Colonic mucosa (tissue), 4 donors: Measurements from ENCODE around the gene KRT86. TPM values are rescaled to one million over a fixed set of nuclear protein-coding genes. Genes with fewer than 3 reads are reported as not detected.
A peak's percentile ranks its signal among the peaks of the same experiment; 100 is the strongest.

Source experiments
- DNase-seq: peaks from one replicate; pipeline ENCODE4 v3.0.0-alpha.2; 2020
- H3K27ac ChIP-seq: fragments of 200-600 bp; one replicate; pipeline ENCODE4 v1.8.0; 2021
- H3K27me3 ChIP-seq: fragments of 200-600 bp; one replicate; pipeline ENCODE4 v1.8.0; 2021
- H3K36me3 ChIP-seq: fragments of 200-600 bp; one replicate; pipeline ENCODE4 v1.8.0; 2021
- H3K4me1 ChIP-seq: fragments of 200-600 bp; one replicate; pipeline ENCODE4 v1.8.0; 2021; ENCODE audit warnings: mild to moderate bottlenecking
- H3K4me3 ChIP-seq: fragments of 200-600 bp; one replicate; pipeline ENCODE4 v1.8.0; 2021
- H3K9ac ChIP-seq, 2 donors: one replicate each; pipeline ENCODE4 v1.7.0; 2013; ENCODE audit warnings: control low read depth in 2 of 2, low read depth in 2 of 2, low read length in 2 of 2
- H3K9me3 ChIP-seq: fragments of 200-600 bp; one replicate; pipeline ENCODE4 v1.8.0; 2021
- intact Hi-C: fragments of 100-400 bp; cut with DNase I; formaldehyde crosslinking; loops from one replicate; pipeline ENCODE4 v1.14.1; 2022
- total RNA-seq, 2 donors: library from RNA; stranded (reverse); fragmentation: NEBNext Ultra II Directional in 1 of 2; extraction: Animal tissue kit (Norgen Biotek cat#: 25700) in 1 of 2; gene quantifications; one replicate each; pipeline ENCODE4 v1.2.1, GENCODE V29; 2021
- TF ChIP-seq, protein P1 (sequence below): fragments of 200-600 bp; IDR thresholded peaks from one replicate; pipeline ENCODE4 v1.8.0; 2022; ENCODE audit warnings: antibody characterized with exemption, mild to moderate bottlenecking
- donor health status: healthy.
- donor health status: DM: no; HTN: no; CAD: no.
- donor health status: DM: no; HTN: no; CAD: no.

Gene KRT86
- total RNA-seq, 2 donors from 2014 or later: 0.16 TPM; not detected in 1

DNA sequence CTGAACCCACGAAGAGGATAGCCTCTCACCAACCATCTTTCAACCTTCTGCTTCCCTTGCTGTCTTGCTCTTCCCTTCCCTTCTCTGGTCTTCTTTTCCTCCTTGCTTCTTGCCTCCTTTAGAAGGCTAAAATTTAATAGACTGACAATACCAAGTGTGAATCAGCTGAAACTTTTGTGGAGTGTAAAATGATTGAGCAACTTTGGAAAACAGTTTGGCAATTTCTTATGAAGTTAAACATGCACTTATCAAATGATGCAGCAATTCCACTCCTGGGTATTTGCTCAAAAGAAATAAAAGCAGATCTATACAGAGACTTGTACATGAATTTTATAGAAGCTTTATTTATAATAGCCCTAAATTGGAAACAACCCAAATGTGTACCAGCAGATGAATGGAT lies 3.3 kb upstream of the KRT86 start:
- H3K27ac ChIP-seq: no peak overlapping the region
- no peaks in the 10 kb centered on the region for H3K27me3 ChIP-seq
- TF ChIP-seq, protein P1, sequence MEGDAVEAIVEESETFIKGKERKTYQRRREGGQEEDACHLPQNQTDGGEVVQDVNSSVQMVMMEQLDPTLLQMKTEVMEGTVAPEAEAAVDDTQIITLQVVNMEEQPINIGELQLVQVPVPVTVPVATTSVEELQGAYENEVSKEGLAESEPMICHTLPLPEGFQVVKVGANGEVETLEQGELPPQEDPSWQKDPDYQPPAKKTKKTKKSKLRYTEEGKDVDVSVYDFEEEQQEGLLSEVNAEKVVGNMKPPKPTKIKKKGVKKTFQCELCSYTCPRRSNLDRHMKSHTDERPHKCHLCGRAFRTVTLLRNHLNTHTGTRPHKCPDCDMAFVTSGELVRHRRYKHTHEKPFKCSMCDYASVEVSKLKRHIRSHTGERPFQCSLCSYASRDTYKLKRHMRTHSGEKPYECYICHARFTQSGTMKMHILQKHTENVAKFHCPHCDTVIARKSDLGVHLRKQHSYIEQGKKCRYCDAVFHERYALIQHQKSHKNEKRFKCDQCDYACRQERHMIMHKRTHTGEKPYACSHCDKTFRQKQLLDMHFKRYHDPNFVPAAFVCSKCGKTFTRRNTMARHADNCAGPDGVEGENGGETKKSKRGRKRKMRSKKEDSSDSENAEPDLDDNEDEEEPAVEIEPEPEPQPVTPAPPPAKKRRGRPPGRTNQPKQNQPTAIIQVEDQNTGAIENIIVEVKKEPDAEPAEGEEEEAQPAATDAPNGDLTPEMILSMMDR: no peak
- H3K4me1 ChIP-seq: no peaks in the 10 kb centered on the region
- no peak overlapping the region for H3K4me3 ChIP-seq
- no peaks in the 10 kb centered on the region for H3K9me3 ChIP-seq
- H3K9ac ChIP-seq: no peak overlapping the region
- H3K36me3 ChIP-seq: no peaks in the 10 kb centered on the region
- intact Hi-C loops: no loop called here
- no peak for DNase-seq

DNA sequence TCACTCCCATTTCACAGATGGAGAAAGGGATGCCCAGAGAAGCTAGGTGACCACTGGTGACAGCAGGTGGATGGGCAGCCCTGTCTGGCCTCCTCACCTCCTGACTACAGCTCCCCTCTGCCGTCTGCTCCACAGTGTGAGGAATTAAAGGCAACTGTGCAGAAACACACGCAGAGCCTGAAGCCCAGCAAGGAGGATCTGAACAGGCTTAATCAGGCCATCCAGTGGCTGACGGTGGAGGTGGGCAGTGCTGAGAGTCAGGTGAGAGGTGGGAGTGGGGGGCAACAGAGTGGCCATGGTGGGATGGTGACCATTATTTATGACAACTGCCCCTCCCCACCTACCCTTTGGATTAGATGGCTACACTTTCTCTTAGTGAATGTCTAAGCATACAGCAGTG lies 1.2 kb downstream of the KRT86 start:
- Histone ChIP-seq H3K27me3 (no peaks in the 10 kb centered on the region), H3K4me3 (no peak overlapping the region), H3K4me1 (no peaks in the 10 kb centered on the region), H3K9ac (no peak overlapping the region), H3K36me3 (no peaks in the 10 kb centered on the region), H3K9me3 (no peaks in the 10 kb centered on the region), H3K27ac (no peak overlapping the region)
- intact Hi-C loops: no loop called here
- TF ChIP-seq, protein P1: no peak
- no peak for DNase-seq

DNA sequence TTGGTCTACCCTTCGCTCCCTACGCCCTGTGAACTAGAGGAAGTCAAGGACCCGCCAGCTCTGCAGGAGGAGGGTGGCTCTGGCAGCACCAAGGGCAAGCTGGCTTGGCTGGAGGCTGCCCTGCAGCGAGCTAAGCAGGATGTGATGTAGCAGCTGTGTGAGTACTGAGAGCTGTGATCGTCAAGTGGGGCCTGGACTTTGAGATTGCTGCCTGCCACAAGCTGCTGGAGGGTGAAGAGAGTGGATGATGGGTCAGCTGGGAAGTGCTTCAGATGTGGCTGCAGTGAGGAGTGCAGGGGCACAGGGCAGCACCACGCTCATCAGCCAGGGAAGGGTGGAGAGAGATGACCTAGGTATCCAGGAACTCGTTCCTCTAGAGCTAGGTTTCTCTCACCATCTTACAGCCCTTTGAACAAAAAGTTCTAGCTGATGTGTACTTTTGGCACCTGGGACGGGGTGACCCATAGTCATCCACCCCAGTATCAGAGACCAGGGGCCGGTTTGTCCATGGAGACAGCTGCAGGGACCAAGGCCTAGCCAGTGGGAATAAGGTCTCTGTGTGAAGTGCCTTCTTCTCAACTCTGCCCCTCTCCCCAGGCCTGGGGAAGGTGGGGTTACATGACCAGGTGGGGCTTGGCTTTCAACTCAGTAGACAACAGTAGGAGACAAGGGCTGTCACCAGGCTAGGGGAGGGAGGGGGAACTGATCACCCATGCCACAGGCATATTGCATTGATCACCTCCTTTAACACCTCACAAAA lies 3.2 kb downstream of the KRT86 start:
- Histone ChIP-seq H3K9me3 (no peaks in the 10 kb centered on the region), H3K4me1 (no peaks in the 10 kb centered on the region), H3K27me3 (no peaks in the 10 kb centered on the region), H3K36me3 (no peaks in the 10 kb centered on the region), H3K9ac (no peak overlapping the region), H3K27ac (no peak overlapping the region), H3K4me3 (no peak overlapping the region)
- DNase-seq: no peak
- intact Hi-C loops: no loop called here
- TF ChIP-seq, protein P1: no peak

DNA sequence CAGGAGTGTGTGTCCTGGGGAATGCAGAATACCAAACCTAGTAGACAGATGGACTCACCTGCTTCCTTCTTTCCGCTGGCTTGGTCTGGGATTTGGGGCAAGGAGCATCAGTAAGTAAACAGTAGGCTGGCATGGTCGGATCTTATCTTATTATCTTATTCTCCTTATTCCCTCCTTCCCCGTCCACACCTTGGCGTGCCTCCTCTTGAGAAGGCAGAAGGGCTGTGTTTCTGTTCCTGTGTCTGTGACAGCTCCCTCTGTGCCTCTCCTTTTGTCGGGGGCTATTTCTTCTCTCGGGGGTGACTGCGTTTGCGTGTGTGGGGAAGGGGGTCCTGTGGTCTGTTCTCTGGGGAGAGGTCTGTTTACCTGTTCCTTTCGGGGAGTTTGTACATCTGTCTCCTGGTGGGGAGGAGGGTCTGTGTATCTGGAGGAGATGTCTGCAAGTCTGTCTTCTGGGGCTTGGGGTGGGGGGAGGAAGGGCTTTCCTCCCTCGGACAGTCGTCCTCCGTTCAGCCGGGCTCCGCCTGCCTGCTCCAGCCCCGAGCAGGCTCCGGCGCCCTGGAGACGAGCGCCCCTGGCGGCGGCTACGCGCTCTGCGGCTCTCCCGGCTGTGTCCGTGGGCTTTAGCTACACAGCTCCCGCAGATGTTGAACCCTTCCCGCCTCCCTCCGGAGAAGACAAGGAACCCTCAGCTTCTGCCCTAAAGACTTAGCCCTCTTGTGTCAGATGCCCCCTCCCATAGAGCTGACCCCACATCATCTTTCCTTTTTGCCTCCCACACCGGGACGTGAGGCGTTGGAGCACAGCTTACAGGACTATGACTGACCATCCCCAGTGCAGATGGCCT lies 4.4 kb downstream of the KRT86 start:
- DNase-seq: peak; percentile 75
- TF ChIP-seq, protein P1: peak; percentile 97
- Histone ChIP-seq H3K36me3 (no peaks in the 10 kb centered on the region), H3K9me3 (no peaks in the 10 kb centered on the region), H3K9ac (no peak overlapping the region), H3K27me3 (no peaks in the 10 kb centered on the region), H3K4me3 (no peak overlapping the region), H3K27ac (no peak overlapping the region), H3K4me1 (no peaks in the 10 kb centered on the region)
- intact Hi-C loops: no loop called here

DNA sequence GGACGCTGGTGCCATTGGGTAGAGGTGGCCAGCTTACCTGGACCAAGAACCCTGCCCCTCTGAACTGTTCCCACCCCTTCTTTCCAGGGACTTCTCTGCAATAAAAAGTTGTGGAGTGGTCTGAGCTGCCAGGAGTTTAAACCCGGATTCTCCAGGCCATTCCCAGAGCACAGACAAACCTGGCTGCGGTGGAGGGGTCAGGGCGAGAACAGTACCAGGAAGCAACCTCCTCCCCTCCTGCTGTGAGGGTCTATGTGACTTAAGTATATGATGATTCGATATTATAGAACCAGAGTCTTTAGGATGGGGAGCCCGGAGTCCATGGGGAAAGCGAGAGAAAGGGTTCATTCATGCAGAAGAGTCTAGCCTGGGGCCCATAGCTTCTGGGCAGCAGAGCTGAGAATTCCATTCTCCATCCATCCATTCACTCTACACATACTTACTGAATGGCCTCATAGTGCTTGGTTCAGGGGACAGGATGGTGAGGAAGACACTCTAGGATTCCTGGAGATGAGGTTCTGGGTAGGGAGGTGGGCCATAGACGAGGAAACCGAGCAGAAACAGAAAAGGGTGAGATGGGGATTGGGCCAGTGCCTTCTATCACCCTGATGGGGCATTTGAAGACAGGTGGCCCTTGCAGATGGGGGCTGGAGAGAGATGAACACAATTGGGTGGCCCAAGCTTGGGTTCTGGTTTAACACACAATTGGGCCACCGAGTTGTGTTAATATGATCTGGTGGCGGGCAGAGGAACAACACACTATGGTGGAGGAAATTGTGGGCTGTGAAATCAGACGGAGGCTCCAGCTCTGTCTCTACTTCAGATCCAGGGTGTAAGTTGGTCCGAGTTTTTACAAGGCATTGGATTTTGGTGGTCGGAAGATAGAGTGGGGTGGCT lies 5.2 kb downstream of the KRT86 start:
- Histone ChIP-seq H3K36me3 (no peaks in the 10 kb centered on the region), H3K27me3 (no peaks in the 10 kb centered on the region), H3K4me3 (no peak overlapping the region), H3K9me3 (no peaks in the 10 kb centered on the region), H3K9ac (no peak overlapping the region), H3K27ac (no peak overlapping the region), H3K4me1 (no peaks in the 10 kb centered on the region)
- TF ChIP-seq, protein P1: no peak
- DNase-seq: no peak
- intact Hi-C loops: no loop called here
